Right lobe of liver (tissue), 6 donors: ENCODE measurements around the gene TRAF4. TPM values are rescaled to one million over a fixed set of nuclear protein-coding genes. Genes with fewer than 3 reads are reported as not detected.

ENCODE experiments used
- ATAC-seq, 4 donors: fragments of 200-7000 bp; cut with Tn5 transposase; one replicate each; pipeline ENCODE4 v1.9.1; 2020; ENCODE audit warnings: mild to moderate bottlenecking in 4 of 4, moderate library complexity in 4 of 4
- DNase-seq, 3 donors: peaks; one replicate each; pipeline ENCODE4 v3.0.0-alpha.2; 2020
- H3K27ac ChIP-seq, 3 donors: fragments of 200-600 bp; one replicate each; pipeline ENCODE4 v1.8.0; 2022
- H3K27me3 ChIP-seq, 2 donors: fragments of 200-600 bp; one replicate each; pipeline ENCODE4 v1.8.0; 2022
- H3K36me3 ChIP-seq, 4 donors: fragments of 200-600 bp; sonication (generic) in 1 of 4; one replicate each; pipeline versions ENCODE4 v1.5.1 to v1.8.0; 2017 to 2022; ENCODE audit warnings: control low read depth in 1 of 4
- H3K4me1 ChIP-seq, 4 donors: fragments of 200-600 bp; sonication (generic) in 1 of 4; one replicate each; pipeline versions ENCODE4 v1.5.1 to v1.8.0; 2017 to 2022; ENCODE audit warnings: control low read depth in 1 of 4
- H3K4me3 ChIP-seq, 3 donors: fragments of 200-600 bp; one replicate each; pipeline ENCODE4 v1.8.0; 2022
- H3K9me3 ChIP-seq, 4 donors: fragments of 200-600 bp; sonication (generic) in 1 of 4; one replicate each; pipeline versions ENCODE4 v1.5.1 to v1.8.0; 2017 to 2022; ENCODE audit warnings: control low read depth in 1 of 4
- POLR2A ChIP-seq: fragments of 450-650 bp; IDR thresholded peaks from one replicate; pipeline ENCODE4 v1.6.1; 2017; ENCODE audit warnings: antibody characterized with exemption, mild to moderate bottlenecking
- WGBS: methylation state at CpG from one replicate; pipeline ENCODE4 v1.1.6; 2018; ENCODE audit warnings: low coverage, low lambda C conversion rate; ENCODE audit not compliant: insufficient coverage; ENCODE audit errors: missing lambda C conversion rate; 5-methylcytosine and 5-hydroxymethylcytosine counted together
- intact Hi-C, 2 donors: fragments of 100-400 bp; cut with DNase I; formaldehyde crosslinking; loops; one replicate each; pipeline versions ENCODE4 v1.11.2 to v1.14.1; 2022
- total RNA-seq, 6 experiments: library from RNA; depleted of rRNA in 2 of 6; stranded (reverse); fragments of >200 nt in 2 of 6; fragmentation: NEBNext Ultra II Directional in 3 of 6; extraction: Animal tissue kit (Norgen Biotek cat#: 25700) in 3 of 6; gene quantifications; one replicate each; pipeline versions ENCODE4 v1.1.0 to v1.2.4, GENCODE V29; 2016 to 2023
- TF ChIP-seq, protein P1 (sequence below), 4 donors: fragments of 200-600 bp in 3 of 4; fragments of 450-650 bp in 1 of 4; IDR thresholded peaks; one replicate each; pipeline versions ENCODE4 v1.5.1 to v1.8.0; 2016 to 2022; ENCODE audit warnings: antibody characterized with exemption in 4 of 4, mild to moderate bottlenecking in 2 of 4
- donor health status: DM: no; HTN: yes; CAD: no.
- donor health status: DM: no; HTN: no; CAD: no.
- donor health status: DM: no; HTN: no; CAD: no.
- donor health status: DM: no; HTN: yes; CAD: no.
- donor health status: DM: no; HTN: yes; CAD: no.

TRAF4 gene
- total RNA-seq, 6 experiments from 2014 or later = 26.4 to 55.2 (median 42.3) TPM

DNA sequence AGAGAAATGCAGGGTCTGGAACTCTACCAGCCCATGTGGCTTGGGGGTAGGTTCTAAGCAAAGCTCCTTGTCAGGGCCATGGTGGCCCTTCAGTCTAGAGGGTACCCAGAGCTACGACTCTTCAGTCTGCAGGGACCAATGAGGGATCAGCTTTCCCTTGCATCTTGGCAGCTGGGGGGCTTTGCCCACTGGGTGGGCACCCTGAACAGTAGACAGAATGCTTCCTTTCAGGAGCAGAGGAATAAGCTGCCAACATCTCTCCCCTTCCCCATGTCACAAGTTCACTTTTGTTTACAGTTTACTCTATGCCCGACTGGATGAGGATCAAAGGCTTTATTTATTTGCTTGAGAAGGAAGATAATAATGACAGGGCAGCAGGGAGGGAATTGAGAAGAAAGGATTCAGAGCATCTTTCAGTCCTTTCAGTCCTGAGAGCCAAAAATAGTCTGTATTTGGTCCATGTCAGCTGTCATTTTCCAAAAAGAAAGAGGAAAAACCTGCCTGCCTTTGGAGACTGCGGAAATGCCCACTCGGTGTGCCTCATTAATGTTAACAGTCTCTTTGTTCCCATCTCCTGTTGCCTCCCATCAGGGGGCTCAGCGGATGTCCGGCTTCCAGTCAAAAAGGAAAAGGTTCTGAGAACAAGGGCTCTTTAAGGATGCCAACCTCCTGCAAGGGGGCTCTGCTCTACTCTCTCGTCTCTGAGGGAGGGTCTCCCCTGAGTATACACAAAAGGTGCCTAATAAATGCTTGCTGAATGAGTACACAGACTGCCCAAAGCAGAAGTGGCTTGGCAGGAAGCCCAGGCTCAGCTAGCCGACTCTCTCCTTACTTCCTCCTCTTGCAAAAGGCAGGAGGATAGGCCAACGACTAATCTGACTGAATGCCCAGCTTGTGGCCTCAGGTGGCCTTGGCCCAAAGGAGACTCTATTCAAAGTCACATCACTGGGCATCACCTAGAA, 17.1 kb downstream of the TRAF4 start:
- DNase-seq = peak; percentile 86 to 87 (median 87)
- intact Hi-C loops = loop anchor here in 1 of 2 donors (10.0 kb wide), 1 partner anchor 94 kb away; the partner anchor contains the start of gene ERAL1

DNA sequence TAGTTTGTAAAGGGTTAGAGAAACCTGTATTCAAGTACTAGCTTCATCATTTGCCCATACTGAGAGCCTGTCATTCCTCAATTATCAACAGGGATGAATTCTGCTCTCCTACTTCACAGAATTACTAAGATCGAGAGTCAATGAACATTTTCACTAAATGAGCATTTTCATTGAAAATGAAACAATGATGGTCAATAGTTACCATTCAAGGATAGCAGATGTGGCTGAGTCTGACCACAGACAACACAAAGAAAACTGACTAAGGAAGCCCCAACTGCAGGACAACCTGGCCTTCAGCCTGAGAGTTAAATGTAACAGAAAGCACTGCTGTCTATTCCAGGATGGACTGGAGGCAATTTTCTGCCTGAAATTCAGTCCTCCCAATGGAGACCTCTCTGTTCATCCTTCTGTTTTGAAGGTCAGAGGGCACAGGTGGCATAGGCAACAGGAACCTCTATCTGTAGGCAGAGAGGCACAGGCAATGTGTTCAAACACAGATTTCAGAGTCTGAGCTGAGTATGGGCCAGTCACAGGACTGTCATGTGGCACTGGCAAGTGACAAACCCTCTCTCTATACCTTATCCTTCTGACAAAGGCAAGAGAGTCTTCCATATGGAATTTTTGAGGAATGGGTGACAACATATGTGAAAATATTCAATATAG, 19.5 kb downstream of the TRAF4 start:
- H3K27ac ChIP-seq = no peak overlapping the region
- intact Hi-C loops = loop anchor here in 1 of 2 donors (10.0 kb wide), 1 partner anchor 92 kb away; the partner anchor contains the start of gene ERAL1
- WGBS = 71% methylated on average over 1 of the region's 1 CpG
- DNase-seq (no peak), ATAC-seq (peak in 1 of 4 donors; percentile 18)
- H3K4me3 ChIP-seq = no peak overlapping the region
- peaks cover 0 to 11% (median 0%) of the 10 kb centered on the region in 4 donors for H3K4me1 ChIP-seq
- peaks cover 0 to 19% (median 1%) of the 10 kb centered on the region in 4 donors for H3K36me3 ChIP-seq
- H3K9me3 ChIP-seq = no peaks in the 10 kb centered on the region
- no peaks in the 10 kb centered on the region for H3K27me3 ChIP-seq
- TF ChIP-seq POLR2A = no peak
- TF ChIP-seq, protein P1, sequence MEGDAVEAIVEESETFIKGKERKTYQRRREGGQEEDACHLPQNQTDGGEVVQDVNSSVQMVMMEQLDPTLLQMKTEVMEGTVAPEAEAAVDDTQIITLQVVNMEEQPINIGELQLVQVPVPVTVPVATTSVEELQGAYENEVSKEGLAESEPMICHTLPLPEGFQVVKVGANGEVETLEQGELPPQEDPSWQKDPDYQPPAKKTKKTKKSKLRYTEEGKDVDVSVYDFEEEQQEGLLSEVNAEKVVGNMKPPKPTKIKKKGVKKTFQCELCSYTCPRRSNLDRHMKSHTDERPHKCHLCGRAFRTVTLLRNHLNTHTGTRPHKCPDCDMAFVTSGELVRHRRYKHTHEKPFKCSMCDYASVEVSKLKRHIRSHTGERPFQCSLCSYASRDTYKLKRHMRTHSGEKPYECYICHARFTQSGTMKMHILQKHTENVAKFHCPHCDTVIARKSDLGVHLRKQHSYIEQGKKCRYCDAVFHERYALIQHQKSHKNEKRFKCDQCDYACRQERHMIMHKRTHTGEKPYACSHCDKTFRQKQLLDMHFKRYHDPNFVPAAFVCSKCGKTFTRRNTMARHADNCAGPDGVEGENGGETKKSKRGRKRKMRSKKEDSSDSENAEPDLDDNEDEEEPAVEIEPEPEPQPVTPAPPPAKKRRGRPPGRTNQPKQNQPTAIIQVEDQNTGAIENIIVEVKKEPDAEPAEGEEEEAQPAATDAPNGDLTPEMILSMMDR (IDR thresholded peaks at IDR 0.05) = no peak

More for the DNA sequence above, 17.1 kb downstream of the TRAF4 start:
- Histone ChIP-seq H3K36me3 (peaks cover 0 to 13% (median 0%) of the 10 kb centered on the region in 4 donors), H3K27me3 (no peaks in the 10 kb centered on the region), H3K4me1 (peaks cover 0 to 11% (median 0%) of the 10 kb centered on the region in 4 donors), H3K27ac (no peak overlapping the region), H3K4me3 (no peak overlapping the region), H3K9me3 (no peaks in the 10 kb centered on the region)
- WGBS = 28% methylated on average over 7 of the region's 9 CpGs
- peak; percentile 70 to 91 (median 78) for ATAC-seq
- no peak for TF ChIP-seq POLR2A
- TF ChIP-seq, protein P1 (IDR thresholded peaks at IDR 0.05) = no peak

DNA sequence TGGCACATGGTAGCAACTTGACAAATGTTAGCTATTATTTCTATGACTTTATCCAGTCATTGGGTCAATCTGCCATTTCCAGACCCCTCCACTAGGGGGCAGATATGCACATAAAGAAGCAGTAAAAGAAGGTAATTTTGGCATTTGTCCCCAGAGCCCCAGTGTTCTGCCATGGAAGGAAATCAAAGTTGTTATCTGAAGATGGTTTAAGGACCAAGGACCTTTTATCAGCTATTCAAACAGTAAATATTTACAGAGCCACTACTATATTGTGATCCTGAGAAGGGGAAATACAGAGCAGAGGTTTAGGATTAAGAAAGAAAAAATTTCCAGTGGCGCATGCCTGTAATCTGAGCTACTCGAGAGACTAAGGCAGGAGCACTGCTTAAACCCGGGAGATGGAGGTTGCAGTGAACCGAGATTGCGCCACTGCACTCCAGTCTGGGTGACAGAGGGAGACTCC, 20.0 kb downstream of the TRAF4 start:
- DNase-seq (peak in 2 of 3 donors; percentile 57 to 81), ATAC-seq (peak; percentile 72 to 82 (median 76))
- H3K36me3 ChIP-seq = peaks cover 0 to 14% (median 1%) of the 10 kb centered on the region in 4 donors
- no peaks in the 10 kb centered on the region for H3K27me3 ChIP-seq
- H3K27ac ChIP-seq = no peak overlapping the region
- intact Hi-C loops = loop anchor here in 1 of 2 donors (10.0 kb wide), 1 partner anchor 91 kb away; the partner anchor contains the start of gene ERAL1
- 35% methylated on average over 4 of the region's 5 CpGs for WGBS
- no peaks in the 10 kb centered on the region for H3K9me3 ChIP-seq
- TF ChIP-seq, protein P1 (IDR thresholded peaks at IDR 0.05) = peak; percentile 93 to 96 (median 94)
- no peak for TF ChIP-seq POLR2A
- H3K4me3 ChIP-seq = no peak overlapping the region
- peaks cover 0 to 11% (median 0%) of the 10 kb centered on the region in 4 donors for H3K4me1 ChIP-seq

DNA sequence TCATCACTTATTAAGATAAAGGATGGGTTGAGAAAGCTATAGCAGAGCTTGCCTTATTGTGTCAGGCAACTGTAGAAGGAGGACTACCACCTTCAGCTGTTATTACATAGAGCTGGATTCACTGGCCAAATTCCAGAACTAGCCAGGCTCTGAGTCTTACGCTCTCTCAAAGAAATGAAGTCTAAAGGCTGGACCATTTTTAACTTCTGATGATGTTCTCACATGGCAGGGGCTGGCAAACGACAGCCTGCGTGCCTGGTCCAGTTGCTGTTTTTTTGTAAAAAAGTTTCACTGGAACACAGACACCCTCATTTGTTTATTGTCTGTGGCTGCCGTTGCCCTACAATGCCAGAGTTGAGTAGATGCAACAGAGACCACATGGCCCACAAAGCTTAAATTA, 21.2 kb downstream of the TRAF4 start:
- 76% methylated on average over 4 of the region's 4 CpGs for WGBS
- intact Hi-C loops = loop anchor here in 1 of 2 donors (10.0 kb wide), 1 partner anchor 90 kb away; the partner anchor contains the start of gene ERAL1
- H3K4me1 ChIP-seq = peaks cover 0 to 11% (median 0%) of the 10 kb centered on the region in 4 donors
- DNase-seq = no peak
- no peak for ATAC-seq
- TF ChIP-seq POLR2A = no peak
- peaks cover 0 to 14% (median 1%) of the 10 kb centered on the region in 4 donors for H3K36me3 ChIP-seq
- H3K9me3 ChIP-seq = no peaks in the 10 kb centered on the region
- no peaks in the 10 kb centered on the region for H3K27me3 ChIP-seq
- H3K4me3 ChIP-seq = no peak overlapping the region
- no peak overlapping the region for H3K27ac ChIP-seq
